ENCODE measurements around the gene HABP4. TPM values are rescaled to one million over a fixed set of nuclear protein-coding genes. Genes with fewer than 3 reads are reported as not detected.

Gene HABP4
- total and polyA plus RNA-seq, 12 donors: 20.8 to 30.4 (median 25.3) TPM

- Histone ChIP-seq H3K36me3 (no peaks in the 10 kb centered on the region), H3K4me1 (no peaks in the 10 kb centered on the region), H3K27me3 (no peaks in the 10 kb centered on the region), H3K4me3 (no peak overlapping the region), H3K9me3 (no peaks in the 10 kb centered on the region), H3K27ac (no peak overlapping the region)
- DNase-seq (no peak), ATAC-seq (no peak)
- whole genome bisulfite sequencing, 2 donors: 75 to 81% methylated on average over 3 of the region's 3 CpGs
- no peak for TF ChIP-seq CTCF (IDR thresholded peaks at IDR 0.05)
- intact Hi-C loops (cut with DNase I): loop anchor here in 3 of 10 donors (2.0 to 10.0 kb wide), 3 partner anchors 108 to 224 kb away; partner anchors contain the start of gene PRXL2C (in 1 of the 3)
These were observed 7.5 kb upstream of the HABP4 start for GRCh38 chr9:96442491-96442890.

GRCh38 chr9:96447406-96447805, 2.6 kb upstream of the HABP4 start:
- no peaks in the 10 kb centered on the region for H3K36me3 ChIP-seq
- H3K27ac ChIP-seq: no peak overlapping the region
- H3K4me1 ChIP-seq: peaks cover 0 to 21% (median 11%) of the 10 kb centered on the region in 9 donors
- ATAC-seq (no peak), DNase-seq (no peak)
- WGBS, 2 donors: 82% methylated on average over 3 of the region's 3 CpGs
- TF ChIP-seq CTCF (IDR thresholded peaks at IDR 0.05): no peak
- intact Hi-C loops (cut with DNase I): loop anchor here in 3 of 10 donors (5.0 to 10.0 kb wide), 3 partner anchors 113 to 210 kb away; partner anchors contain the start of gene PRXL2C (in 2 of the 3)
- peaks cover 0 to 30% (median 0%) of the 10 kb centered on the region in 7 donors for H3K27me3 ChIP-seq
- no peaks in the 10 kb centered on the region for H3K9me3 ChIP-seq
- no peak overlapping the region for H3K4me3 ChIP-seq

GRCh38 chr9:96448546-96449170, 1.3 kb upstream of the HABP4 start:
- WGBS, 2 donors: 88 to 91% methylated on average over 11 of the region's 11 CpGs
- DNase-seq (no peak), ATAC-seq (no peak)
- Histone ChIP-seq H3K4me1 (peaks cover 0 to 27% (median 11%) of the 10 kb centered on the region in 9 donors), H3K9me3 (no peaks in the 10 kb centered on the region), H3K4me3 (no peak overlapping the region), H3K36me3 (no peaks in the 10 kb centered on the region), H3K27me3 (peaks cover 0 to 30% (median 0%) of the 10 kb centered on the region in 7 donors), H3K27ac (no peak overlapping the region)
- intact Hi-C loops (cut with DNase I): loop anchor here in 4 of 10 donors (1.0 to 10.0 kb wide), 5 partner anchors 28 to 209 kb away; partner anchors contain the start of genes PRXL2C (in 2 of the 4) and ZNF367 (in 1 of the 4)
- TF ChIP-seq CTCF (IDR thresholded peaks at IDR 0.05): no peak

GRCh38 chr9:96449523-96449844, 485 bp upstream of the HABP4 start:
- peaks cover 0 to 30% (median 0%) of the 10 kb centered on the region in 7 donors for H3K27me3 ChIP-seq
- DNase-seq (no peak), ATAC-seq (peak; percentile 2 to 60 (median 40))
- no peaks in the 10 kb centered on the region for H3K9me3 ChIP-seq
- peaks cover 0 to 33% (median 11%) of the 10 kb centered on the region in 9 donors for H3K4me1 ChIP-seq
- peak overlapping the region in 7 of 10 donors; percentile 36 to 94 (median 85) for H3K27ac ChIP-seq
- H3K36me3 ChIP-seq: no peaks in the 10 kb centered on the region
- intact Hi-C loops (cut with DNase I): loop anchor here in 4 of 10 donors (1.0 to 10.0 kb wide), 5 partner anchors 29 to 208 kb away; partner anchors contain the start of genes PRXL2C (in 2 of the 4) and ZNF367 (in 1 of the 4)
- peak overlapping the region in 9 of 10 donors; percentile 30 to 97 (median 78) for H3K4me3 ChIP-seq
- 1 to 2% methylated on average over 7 of the region's 7 CpGs for WGBS, 2 donors
- TF ChIP-seq CTCF (IDR thresholded peaks at IDR 0.05): no peak

Data from heart right ventricle (tissue), 16 donors.